Activated T-cell treated with anti-CD3 and anti-CD28 coated beads for 48 hours (primary cell): Measurements from ENCODE around the gene STK39.

Source experiments
- DNase-seq: peaks from one replicate; pipeline ENCODE4 v3.0.0-alpha.2; 2020; ENCODE audit warnings: low read depth

Gene STK39

GRCh38 chr2:168207851-168208250 lies 39.5 kb downstream of the STK39 start:
- no peak for DNase-seq

DNA sequence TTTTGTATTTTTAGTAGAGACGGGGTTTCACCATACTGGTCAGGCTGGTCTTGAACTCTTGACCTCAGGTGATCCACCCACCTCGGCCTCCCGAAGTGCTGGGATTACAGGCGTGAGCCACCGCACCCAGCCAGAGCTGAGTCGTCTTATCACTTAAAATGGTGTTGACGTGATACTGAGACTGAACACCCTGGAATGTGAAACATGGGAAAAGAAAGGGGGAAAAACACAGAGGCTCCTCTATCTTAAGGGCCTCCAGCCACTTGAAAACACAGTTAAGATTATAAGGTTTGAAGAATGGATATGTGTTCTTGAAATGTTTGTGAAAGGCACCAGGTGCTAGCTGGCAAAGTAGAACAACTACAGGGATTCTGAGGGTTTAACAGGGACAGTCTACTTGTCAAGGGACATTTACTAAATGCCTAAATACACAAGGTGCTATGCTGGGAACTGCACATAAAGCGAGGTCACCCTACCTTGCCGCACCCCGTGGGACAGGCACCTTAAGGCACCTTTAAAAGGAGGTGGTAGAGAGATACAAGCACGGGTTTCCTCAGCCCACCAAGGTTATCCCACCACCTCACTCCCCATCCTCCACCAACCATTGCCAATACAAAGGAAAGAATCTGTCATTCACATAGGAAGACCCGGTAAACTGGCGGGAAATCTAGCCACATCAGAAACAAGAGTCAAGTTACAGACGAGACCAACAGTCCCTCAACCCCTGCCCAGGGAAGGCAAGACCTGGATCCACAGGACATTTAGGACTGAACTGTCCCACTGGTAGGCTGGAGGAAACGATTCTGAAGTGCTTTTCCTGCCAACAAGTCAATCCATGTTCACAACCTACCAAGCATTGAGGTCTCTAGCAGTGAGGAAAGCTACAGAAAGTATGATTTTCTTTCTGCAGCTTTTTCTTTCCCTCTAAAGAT lies 43.4 kb downstream of the STK39 start:
- no peak for DNase-seq

GRCh38 chr2:168201584-168202116 lies 45.7 kb downstream of the STK39 start:
- DNase-seq: no peak

GRCh38 chr2:168200930-168201583 lies 46.3 kb downstream of the STK39 start:
- DNase-seq: no peak

GRCh38 chr2:168198476-168199207 lies 48.8 kb downstream of the STK39 start:
- no peak for DNase-seq

- no peak for DNase-seq
Measured at GRCh38 chr2:168196764-168197180, 50.6 kb downstream of the STK39 start.

- DNase-seq: peak; percentile 31
Measured at GRCh38 chr2:168194784-168195522, 52.4 kb downstream of the STK39 start.

GRCh38 chr2:168192839-168193616 lies 54.4 kb downstream of the STK39 start:
- DNase-seq: no peak

GRCh38 chr2:168191955-168192785 lies 55.2 kb downstream of the STK39 start:
- no peak for DNase-seq

DNA sequence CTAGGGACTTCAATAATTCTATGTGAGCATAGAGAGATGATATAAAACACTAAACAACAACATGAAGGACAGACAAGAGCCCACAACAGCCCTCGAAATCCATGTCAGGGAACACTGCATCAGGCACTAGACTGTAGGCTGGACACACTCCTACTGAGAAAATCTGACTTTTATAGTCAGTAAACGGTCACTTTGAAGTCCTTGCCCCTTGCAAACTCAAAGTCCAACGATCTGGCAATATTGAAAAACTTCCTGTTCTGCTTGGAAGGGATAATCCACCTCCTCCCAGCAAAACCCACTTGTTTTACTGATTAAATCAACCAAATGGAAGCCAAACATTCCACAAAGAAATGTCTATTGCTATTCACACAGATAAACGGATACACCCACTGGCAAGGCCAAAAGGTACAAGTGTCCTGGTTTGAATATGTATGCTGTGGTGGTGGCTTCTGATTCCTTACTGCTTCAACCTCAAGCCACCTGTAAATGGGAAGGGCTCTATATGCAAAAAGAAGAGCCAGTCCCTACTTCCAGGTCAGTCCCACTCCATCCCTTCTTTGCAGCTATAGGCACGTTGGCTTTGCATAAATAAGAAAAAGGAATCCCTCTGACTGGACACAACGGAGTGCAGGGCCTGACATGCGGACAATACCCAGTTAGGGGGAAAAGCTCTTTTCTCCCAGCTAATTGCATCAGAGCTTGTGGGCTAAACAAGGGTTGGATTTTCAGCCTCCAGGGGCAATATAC lies 56.6 kb downstream of the STK39 start:
- no peak for DNase-seq

DNA sequence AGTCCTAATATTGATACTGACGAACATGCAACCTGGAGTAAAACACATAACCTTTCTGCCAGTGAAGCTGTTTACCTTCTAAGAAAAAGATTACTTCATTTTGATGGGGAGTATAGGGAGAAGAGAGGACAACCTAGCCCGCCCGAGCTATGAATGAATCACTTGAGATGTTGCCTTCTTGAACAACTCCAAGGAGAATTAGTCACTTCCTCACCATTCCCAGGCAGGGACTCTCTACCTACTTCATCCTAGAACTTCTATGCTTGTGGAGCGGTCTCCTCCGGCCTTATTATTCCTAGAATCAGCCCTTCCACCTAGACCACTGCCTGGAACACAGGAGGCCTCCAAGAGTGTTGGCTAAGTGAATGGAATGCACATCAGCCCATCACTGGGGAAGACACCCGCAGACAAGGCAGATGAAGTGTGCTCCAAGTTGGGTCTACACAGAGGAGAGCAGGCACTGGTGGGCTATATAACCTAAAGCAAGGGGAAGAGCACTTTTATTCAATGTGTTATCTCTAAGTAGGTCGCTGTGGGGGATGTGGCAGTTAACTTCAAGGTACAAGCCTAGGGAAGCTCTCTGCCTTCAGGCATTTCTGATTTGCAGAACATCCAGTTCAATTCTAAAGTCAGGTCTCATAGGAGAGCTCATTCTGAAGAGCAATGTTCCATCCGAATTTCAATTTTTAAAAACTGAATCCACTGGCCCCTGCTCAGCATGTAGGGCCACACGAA lies 57.4 kb downstream of the STK39 start:
- DNase-seq: no peak

GRCh38 chr2:168188002-168188401 lies 59.4 kb downstream of the STK39 start:
- DNase-seq: no peak

DNA sequence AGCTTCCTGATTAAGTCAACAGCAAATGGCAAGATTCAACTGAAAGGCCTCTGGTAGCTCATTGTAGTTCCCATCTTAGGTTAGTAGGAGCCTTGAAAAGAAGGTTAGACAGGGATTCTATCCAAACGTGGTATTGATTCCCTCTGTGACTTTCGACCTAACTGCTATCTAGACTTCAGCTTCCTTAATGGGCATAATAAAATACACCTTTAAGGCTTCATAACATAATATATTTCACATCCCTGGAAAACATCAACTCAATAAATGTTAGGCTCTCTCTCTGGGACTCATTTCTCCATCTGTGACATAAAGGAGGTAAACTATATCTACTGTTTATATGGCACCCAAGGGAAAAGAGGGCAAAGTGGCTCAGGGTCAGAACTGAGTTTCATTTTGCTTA lies 60.9 kb downstream of the STK39 start:
- DNase-seq: no peak

GRCh38 chr2:168185583-168186274 lies 61.7 kb downstream of the STK39 start:
- no peak for DNase-seq

DNA sequence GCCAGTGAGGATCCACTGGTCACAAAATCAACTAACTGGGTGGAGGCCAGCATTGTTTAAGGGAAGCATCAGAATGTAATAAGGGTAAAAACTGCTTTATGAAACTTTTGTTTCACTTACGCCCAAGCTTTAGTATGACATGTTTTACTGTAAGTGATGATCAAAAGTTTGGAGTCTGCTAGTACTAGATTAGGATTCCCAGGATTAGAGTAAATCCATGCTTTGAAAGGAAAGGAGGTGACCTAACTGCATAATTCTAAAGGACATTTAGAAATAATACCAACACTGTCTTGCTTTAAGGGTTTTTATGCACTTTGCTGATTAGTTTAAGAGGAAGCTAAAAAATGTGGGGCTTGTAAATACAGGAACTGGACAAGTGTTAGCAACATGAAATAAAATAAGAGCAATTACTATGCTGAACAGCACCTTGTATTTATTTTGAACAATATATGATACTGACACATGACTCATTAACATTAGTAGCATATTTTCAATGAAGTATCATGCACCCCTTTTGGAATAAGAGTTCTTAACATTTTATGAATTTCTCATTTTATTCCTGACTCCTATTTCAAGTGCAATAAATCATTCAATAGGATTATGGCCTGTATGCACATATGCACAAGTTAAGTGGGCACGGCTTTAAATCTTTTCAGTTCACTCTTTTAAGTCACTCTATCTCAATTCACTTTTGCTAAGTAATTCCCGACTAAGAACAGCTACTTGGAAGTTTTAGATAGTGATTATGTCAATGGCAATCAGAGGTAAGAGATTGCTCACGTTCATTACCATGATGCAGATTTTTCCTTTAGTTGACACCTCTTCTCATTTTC lies 62.5 kb downstream of the STK39 start:
- no peak for DNase-seq

GRCh38 chr2:168183308-168183997 lies 63.9 kb downstream of the STK39 start:
- DNase-seq: no peak
